Skeletal muscle cell (primary cell): ENCODE measurements around the gene CERS6.

Experiments
- DNase-seq: peaks from one replicate; pipeline ENCODE4 v3.0.0-alpha.2; 2010; ENCODE audit warnings: low read depth
- H3K4me3 ChIP-seq: 2 replicates; pipeline ENCODE4 v1.5.1; 2011; ENCODE audit warnings: low read depth, mild to moderate bottlenecking, control low read depth, low read length, moderate library complexity

The CERS6 gene

DNA sequence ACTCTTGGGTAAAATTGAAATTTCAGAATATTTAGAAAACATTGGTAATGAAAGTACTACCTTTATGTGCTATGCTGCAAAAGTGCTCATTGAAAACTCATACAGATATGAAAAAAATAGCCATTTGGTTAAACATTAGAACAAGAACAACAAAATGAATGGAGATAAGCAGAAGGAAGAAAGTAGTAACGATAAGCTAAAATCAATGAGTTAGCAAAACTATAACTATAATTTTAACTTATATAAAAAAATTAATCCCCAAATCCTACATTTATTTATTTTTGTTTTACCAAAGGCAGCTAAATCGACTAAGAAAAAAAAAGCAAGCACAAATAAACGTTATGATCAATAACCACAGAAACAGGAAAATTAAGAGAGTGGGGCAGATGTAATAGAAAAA is 99.2 kb downstream of the CERS6 start:
- no peak for DNase-seq
- H3K4me3 ChIP-seq: no peak overlapping the region

DNA sequence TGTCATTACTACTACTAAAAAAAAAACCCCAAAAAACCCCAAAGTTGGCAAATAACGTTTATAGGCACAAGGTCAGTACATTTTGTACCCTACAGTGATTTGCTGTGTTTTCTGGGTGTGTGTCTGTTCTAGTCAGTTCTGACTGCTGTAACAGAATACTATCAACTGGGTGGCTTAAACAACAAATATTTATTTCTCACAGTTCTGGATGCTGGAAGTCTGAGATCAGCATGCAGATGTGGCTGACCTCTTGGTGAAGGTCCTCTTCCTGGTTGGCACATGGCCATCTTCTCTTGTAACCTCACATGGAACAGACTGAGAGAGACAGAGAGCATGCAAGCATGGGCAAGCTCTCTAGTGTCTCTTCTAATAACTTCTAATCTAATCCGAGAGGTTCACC is 103.1 kb downstream of the CERS6 start:
- no peak for DNase-seq
- H3K4me3 ChIP-seq: no peak overlapping the region

DNA sequence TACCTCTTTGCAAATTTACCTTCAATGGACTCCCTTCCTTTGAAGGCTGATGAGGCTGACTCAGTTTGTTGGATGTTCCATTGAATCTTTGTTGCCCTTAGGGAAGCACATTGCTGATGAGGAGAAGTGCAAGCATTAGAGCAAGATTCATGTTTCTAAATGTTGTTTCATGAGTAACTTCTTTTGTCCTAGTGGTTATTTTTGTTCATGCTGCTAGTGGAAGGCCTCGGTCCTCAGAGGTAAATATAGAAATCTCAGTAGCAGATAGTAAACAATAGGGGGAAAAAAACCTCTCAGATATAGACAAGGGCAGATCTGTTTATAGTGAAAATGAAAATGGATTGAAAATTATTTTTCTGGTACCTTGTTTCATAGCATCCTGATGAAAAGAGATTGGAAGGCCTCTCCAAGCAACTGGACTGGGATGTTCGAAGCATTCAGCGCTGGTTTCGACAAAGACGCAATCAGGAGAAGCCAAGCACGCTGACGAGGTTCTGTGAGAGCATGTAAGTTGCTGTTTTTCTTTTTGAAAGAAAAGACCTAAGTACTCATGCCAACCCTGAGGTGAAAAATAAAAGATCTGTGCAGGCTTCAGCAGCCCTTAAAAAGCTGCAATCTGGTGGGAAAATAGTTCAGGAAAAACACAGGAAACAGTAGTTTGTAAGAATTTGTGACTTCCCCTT is 104.9 kb downstream of the CERS6 start:
- no peak overlapping the region for H3K4me3 ChIP-seq
- DNase-seq: no peak

GRCh38 chr2:168561991-168562390 is 105.9 kb downstream of the CERS6 start:
- DNase-seq: no peak
- H3K4me3 ChIP-seq: no peak overlapping the region

DNA sequence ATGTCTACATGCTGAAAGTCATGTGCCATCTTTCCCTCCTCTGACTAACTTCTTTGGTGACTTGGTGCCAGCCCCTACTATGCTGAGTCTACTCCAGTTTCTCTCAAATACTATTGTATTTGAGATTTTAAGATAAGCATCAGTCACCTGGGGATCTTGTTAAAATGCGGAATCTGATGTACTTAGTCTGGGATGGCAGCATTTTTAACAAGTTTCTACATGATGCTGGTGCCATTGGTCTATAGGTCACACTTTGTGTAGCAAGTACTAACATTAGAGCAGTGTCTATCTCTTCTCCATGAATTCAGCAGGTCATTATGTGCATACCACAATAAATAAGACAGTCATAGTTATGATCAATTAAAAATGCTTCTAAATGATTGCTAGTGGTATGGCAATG is 106.9 kb downstream of the CERS6 start:
- DNase-seq: no peak
- H3K4me3 ChIP-seq: no peak overlapping the region

- DNase-seq: no peak
Measured at GRCh38 chr2:168564641-168565040, 108.6 kb downstream of the CERS6 start.

DNA sequence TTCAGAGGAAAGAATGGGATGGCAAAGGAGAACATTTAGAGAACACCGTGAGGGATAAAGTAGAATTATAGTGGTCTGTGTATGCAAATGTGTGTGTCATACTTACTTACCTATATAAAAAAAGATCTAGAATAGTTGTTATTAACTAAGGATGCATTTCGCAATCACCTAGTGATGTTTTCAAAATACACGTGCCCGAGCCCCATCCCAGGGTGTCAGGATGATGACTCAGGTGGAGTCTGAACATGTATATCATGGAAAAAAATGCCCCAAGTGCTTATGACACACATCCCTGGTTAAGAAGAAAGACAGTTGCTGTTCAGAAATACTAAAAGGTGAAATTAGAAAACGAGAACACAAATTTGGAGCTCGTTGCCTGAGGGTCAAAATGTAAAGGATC is 109.0 kb downstream of the CERS6 start:
- no peak overlapping the region for H3K4me3 ChIP-seq
- DNase-seq: peak; percentile 65

More at GRCh38 chr2:168564641-168565040, 108.6 kb downstream of the CERS6 start:
- H3K4me3 ChIP-seq: no peak overlapping the region

DNA sequence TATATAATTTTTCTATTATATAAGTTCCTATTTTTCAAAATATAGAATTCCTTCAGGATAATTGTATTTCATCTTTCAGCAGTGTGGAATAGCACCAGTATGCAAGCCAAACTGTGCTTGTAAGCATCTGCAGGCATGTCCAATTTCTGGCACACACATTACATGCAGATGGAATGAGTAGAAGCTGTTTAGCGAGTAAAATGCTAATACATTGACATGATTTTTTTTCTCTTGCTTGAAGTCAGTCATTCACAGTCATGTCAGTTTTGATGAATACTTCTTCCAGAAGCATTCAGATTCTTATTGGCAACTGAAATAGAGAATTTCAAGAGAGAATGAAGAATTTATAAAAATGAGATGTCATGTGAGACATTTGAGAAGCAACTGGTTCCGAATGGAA is 109.4 kb downstream of the CERS6 start:
- no peak for DNase-seq
- no peak overlapping the region for H3K4me3 ChIP-seq

- H3K4me3 ChIP-seq: no peak overlapping the region
- DNase-seq: no peak
Measured at GRCh38 chr2:168566974-168567665, 111.0 kb downstream of the CERS6 start.

DNA sequence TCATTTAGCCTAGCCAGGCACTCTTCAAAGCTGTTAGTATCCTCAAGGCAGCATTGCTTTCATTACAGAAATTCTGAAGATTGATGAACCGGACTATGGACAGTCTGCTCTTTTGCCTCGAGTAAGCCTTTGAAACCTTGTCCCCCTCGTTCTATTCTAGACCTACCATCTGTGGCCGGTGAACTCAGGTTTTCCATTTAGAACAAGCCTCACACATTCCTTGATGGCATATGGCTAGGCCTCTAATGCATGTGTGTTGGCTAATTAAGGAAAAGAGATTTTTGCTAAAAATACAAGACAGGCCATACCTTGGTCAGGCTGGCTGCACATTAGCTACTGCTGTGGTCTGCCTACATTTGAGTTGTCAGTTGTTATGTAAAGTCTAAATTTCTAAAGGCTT is 111.8 kb downstream of the CERS6 start:
- H3K4me3 ChIP-seq: no peak overlapping the region
- DNase-seq: no peak

GRCh38 chr2:168568476-168569267 is 112.6 kb downstream of the CERS6 start:
- H3K4me3 ChIP-seq: no peak overlapping the region

GRCh38 chr2:168571061-168571460 is 115.0 kb downstream of the CERS6 start:
- no peak for DNase-seq
- no peak overlapping the region for H3K4me3 ChIP-seq

More at GRCh38 chr2:168568476-168569267, 112.6 kb downstream of the CERS6 start:
- DNase-seq: no peak

GRCh38 chr2:168573128-168573903 is 117.2 kb downstream of the CERS6 start:
- DNase-seq: peak; percentile 72
- no peak overlapping the region for H3K4me3 ChIP-seq

- no peak for DNase-seq
Measured at GRCh38 chr2:168574856-168575630, 119.0 kb downstream of the CERS6 start.

DNA sequence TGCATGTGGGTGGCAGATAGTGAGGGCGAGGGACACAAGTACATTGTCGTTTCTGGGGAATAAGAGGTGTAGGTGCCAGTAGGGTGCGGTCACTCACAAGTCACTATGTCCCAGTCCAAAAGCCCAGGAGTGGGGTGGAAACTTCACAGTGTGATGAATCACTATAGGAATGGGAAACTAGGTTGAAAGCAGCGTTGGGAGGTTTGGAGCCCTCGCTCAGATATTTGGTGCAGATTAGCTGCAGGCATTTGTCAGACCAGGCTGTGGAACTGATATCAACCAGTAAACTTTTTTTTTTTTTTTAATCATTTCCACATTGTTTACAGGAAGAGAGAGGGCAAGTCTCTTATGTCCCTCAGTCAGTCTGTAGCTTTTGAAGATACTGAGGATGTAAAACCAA is 121.8 kb downstream of the CERS6 start:
- H3K4me3 ChIP-seq: no peak overlapping the region
- no peak for DNase-seq

More at GRCh38 chr2:168574856-168575630, 119.0 kb downstream of the CERS6 start:
- H3K4me3 ChIP-seq: no peak overlapping the region

DNA sequence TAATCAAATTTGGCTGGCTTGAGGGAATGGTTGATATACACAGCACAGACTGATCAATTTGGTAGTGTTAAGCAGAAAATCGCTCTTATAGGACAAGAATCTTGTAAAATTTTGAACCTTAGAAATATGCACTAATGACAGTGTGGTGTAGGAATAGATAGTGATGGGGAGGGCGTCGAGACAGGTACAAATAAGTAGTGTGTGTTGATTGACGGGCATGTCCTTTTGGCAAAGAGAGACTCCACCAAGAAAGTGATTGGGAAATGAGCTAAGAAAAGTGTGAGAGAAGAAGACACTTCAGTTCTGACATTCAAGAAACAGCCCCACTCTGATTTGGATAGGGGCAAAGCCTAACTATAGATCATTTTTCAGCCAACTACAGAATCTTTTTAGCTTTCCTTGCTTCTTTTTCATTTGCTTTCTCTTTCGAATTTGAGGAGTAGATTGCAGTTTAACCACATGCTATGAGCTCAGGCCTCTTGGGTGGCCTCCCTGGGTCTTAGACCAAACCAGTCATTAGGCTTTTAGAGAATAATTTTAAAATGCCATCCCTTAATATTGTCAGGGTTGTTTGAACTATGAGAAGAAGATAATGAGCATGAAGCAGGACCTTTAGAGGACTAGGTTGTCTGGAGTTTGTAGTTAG is 127.1 kb downstream of the CERS6 start:
- H3K4me3 ChIP-seq: no peak overlapping the region
- DNase-seq: no peak

DNA sequence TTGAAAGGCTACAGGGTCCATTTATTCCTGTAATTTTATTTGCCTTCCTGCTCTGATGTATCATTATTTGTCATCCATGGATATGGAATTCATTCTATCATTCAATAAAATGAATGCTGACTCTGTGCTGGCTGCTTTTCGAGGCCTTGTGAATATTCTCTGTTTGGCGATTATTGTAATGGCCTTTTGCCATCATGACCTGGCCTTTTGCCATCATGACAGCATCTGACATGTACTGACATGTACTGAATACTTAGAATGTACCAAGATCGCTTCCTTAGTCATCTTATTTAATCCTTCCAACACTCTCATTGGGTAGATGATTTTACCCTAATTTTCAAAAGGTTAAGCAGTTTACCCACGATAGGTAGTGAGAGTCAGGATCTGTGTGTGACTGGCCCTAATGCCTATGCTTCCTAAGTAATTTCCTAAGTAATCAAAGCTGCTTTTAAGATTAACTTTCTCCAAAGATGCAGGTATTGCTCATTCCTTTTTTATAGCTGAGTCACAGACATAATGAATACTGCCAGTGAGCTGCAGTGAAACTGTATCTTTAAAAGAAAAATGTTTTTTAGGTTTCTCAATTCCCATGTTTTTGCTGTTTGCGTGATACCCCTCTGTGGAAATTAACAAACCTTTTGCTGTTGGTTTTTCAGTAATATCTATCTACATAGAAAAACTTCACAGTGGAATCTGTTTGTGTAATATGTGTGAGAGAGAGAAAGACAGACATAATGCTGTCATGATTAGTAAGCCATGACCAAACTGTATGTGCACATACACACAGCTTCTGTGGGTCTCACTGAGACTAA is 127.8 kb downstream of the CERS6 start:
- no peak overlapping the region for H3K4me3 ChIP-seq
- DNase-seq: peak; percentile 61

DNA sequence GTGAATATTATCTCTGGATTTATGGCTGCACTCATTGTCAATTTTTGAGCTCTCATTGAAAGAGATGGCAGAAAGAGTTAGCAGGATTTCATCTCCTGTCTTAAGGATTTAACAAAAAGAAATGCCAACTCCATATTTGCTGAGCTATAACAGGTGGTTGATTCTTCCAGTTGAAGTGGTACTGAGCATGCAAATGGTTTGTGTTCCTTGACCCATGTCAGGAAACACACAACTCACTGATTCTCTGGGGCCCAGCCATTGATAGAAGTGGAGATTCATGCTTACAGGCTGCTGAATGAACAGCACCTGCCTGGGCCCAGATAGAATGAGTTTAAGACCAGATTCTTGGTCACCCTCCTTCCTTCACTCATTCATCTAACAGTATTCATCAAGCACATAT is 128.8 kb downstream of the CERS6 start:
- H3K4me3 ChIP-seq: no peak overlapping the region
- no peak for DNase-seq
